HG03175 (cell line): ENCODE results near the gene MCCC1.
A peak's percentile ranks its signal among the peaks of the same experiment; 100 is the strongest.
"Not testable (repeated sequence)": the region's sequence is repeated elsewhere in the genome, so short reads cannot be mapped to it uniquely, and the experiment has no call there.

ENCODE experiments used
- ATAC-seq: cut with Tn5 transposase; IDR thresholded peaks from one replicate; pipeline ENCODE4 v1.9.1; 2021; ENCODE audit warnings: mild to moderate bottlenecking, moderate library complexity; ENCODE audit not compliant: unreplicated experiment

Gene MCCC1

DNA sequence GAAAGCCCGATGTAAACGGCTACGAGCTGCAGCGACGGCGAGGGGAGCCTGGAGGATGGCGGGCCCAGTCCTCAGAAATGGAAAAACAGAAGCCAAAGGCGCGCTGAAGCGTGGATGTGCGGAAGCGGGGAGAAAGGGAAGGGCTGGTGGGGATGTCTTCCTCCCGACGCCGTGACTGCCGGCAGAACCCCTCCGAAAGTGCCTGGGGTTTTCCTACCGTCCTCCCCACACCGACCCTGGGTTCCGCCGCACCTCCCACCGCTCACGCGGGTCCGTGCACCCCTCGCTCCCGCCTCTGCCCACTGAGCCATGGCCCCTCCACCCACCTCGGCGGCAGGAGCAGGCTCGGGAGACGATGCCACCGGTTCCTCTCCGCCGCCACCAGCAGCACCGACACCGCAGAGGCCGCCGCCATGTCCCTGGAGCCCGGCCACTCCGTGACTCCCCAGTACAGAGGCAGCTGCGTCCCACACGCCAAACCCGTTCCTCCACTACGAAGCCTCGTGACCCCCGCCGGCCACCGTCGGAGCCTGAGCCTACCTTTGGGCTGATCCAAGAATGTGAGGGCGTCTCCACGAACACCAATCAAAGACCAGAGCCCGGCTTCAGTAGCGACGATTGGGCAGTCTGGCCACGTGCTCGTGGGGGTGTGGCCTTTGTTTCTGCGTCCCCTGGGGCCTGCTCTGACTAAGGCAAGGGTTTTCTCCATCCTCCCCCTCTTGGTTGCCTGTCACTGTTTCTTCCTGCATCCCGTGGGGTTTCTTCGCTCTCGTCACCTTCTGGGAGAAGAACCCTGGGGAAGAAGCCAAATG is at the start of gene MCCC1:
Gene MCCC1 (minus strand): TSS at position 471 of the 812 bp plus-strand sequence. CDS start 56 bp downstream, at position 415.
- peak; percentile 100 for ATAC-seq

GRCh38 chr3:183148056-183148455 is 48.8 kb upstream of the MCCC1 start:
- ATAC-seq = no peak

- ATAC-seq = no peak
Measured at GRCh38 chr3:183144363-183144762, 45.1 kb upstream of the MCCC1 start.

- ATAC-seq = no peak
Measured at GRCh38 chr3:183142199-183142598, 42.9 kb upstream of the MCCC1 start.

DNA sequence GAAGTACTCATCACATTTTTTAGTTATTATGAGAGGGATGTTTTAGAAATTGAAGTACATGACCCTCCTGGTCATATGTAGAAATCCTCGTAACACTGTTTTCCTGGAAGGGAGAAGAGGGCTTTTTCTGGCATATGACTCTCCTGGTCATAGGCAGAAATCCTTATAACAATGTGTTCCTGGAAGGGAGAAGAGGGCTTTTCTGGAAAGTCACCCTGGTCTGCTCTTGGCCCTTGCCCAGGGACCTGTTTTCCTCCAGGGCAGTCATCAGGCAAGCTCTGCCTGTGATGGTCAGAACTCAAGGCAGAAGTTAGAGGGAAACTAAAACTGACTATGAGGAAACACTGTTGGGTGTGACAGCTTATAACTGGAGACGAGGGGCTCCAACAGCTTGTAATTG is 35.5 kb upstream of the MCCC1 start:
- no peak for ATAC-seq

GRCh38 chr3:183132409-183132808 is 33.1 kb upstream of the MCCC1 start:
- no peak for ATAC-seq

DNA sequence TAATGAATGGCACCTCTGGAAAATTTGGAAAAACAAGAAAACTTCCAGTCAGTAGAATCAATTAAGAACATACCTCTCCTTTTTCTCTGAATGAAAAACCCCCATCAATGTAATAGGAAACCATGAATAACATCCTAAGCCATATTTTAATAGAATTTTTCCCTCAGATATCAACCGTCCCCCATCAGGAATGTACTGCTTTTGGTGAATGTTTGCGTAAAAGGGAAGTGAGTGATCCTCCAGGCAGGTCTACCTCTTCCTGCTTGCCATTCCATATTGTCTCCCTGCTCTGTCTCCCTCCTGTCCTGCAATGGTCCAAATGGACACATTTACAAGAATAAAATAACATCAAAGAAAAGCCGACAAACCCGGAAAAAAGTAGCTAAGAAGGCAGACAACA is 32.4 kb upstream of the MCCC1 start:
- no peak for ATAC-seq

DNA sequence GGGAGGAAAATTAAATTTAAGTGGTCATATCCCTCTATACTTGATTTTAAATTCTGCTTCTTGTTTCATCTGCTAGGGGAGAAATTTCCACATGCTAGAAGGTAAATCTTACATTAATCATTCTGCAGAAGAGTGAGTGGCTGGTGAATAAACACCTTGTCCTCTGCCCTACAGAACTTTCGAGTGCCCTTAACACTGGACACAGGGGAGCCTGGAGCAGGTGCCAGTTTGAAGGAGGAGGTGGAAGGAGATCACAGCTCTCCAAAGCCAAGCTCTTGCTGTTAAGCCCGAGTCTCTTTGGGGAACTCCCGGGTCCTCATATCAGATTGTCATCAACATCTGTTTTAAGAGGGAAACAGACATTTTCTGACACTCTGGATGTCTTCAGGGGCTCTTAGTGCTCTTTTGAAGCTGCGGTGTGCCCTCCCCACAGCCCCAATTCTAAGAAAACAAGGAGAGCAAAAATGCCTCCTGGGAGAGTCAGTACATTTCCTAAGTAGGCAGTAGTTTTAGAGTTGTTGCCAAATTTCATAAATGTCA is 32.0 kb upstream of the MCCC1 start:
- ATAC-seq = no peak

DNA sequence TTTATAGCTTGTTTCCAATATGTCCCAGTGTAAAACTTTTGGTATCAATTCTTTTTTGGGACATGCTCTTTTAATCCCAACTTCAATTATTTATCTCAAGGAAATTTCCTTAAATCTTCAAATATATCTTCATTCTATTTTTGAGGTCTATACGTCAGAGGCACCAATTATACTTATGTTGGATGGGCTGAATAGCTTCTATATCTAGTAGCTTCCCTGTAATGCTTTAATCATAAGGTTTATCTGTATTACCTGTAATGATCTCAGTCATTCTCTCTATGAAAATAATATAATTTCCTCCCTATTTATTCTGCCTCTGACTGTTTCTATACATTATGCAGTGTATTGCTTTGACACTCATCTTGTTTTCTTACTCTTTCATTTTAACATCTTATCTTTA is 29.9 kb upstream of the MCCC1 start:
- no peak for ATAC-seq

DNA sequence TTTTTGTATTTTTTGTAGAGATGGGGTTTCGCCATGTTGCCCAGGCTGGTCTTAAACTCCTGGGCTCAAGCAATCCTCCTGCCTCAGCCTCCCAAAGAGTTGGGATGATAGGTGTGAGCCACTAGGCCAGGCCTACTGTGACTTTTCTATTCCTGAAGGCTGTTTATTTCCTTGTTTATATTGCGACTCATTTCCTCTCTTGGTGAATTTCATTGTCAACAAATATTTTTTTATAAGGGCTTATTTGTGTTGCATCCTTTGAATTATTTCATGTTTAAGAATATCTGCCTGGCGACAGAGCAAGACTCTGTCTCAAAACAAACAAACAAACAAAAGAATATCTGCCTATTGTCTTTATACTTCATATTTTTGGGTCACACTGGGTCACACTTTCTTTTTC is 29.4 kb upstream of the MCCC1 start:
- no peak for ATAC-seq

GRCh38 chr3:183123891-183124290 is 24.6 kb upstream of the MCCC1 start:
- no peak for ATAC-seq

GRCh38 chr3:183122257-183122932 is 23.1 kb upstream of the MCCC1 start:
- no peak for ATAC-seq

- ATAC-seq = no peak
Measured at GRCh38 chr3:183120538-183121215, 21.4 kb upstream of the MCCC1 start.

DNA sequence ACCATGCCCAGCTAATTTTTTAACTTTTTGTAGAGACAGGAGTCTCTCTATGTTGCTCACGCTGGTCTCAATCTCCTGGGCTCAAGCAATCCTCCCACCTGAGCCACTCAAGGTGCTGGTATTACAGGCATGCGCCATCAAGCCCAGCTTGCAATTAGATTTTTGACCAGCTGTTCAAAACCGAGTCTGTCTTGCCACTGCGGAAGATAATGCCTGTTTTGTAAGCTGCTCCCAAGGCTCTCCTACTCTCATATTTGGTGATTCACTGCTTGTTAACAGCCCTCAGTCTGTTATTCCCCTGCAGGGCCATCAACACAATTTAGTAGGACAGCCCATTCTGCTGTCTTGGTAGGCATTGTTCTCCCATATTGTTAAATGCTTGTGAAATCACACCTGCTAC is 17.8 kb upstream of the MCCC1 start:
- ATAC-seq = no peak

- ATAC-seq = peak; percentile 83
Measured at GRCh38 chr3:183116025-183116614, 16.8 kb upstream of the MCCC1 start.

DNA sequence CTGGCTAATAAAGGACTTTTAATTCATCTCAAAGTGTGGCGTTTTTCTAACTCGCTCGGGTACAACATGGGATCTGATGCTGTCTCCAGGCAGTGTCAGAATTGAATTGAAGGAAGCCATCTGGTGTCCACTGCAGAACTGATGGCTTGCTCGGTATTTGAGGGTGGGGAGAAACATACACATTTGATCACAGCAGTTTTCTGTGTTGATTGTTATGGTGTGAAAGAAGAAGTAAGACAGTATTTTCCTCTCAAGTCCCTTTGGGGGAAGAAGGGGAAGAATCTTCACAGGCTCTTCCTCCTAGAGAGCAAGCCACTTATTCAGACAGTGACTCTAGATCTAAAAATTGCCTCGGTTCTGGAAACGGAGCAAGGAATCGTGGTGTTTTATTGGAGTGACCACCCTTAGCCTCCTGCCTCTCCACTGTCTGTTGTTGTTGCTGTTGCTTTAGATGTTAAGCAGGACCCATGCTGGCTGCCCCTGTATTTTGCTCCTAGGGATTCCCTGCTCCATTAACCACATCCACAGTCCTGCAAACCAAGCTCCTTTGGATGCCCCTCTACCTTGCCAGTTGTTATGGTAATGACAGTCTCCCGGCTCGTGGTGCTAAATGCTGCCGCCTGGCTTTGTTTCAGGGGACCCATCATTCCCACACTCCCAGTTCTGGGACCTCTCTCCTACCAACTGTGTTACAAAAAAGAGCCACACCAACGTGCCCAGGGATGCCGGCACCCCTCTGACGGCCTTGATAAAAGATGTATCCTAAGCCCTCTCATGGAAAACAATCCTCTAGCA is 15.3 kb upstream of the MCCC1 start:
- ATAC-seq = no peak

DNA sequence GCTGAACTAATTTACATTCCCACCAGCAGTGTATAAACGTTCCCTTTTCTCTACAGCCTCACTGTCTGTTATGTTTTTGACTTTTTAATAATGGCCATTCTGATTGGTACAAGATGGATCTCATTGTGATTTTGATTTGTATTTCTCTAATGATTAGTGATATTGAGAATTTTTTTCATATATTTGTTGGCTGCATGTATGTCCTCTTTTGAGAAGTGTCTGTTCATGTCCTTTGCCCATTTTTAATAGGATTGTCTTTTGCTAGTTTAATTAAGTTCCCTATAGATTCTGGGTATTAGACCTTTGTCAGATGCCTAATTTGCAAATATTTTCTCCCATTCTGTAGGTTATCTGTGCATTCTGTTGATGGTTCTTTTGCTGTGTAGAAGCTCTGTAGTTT is 10.6 kb upstream of the MCCC1 start:
- ATAC-seq = not testable (repeated sequence)

DNA sequence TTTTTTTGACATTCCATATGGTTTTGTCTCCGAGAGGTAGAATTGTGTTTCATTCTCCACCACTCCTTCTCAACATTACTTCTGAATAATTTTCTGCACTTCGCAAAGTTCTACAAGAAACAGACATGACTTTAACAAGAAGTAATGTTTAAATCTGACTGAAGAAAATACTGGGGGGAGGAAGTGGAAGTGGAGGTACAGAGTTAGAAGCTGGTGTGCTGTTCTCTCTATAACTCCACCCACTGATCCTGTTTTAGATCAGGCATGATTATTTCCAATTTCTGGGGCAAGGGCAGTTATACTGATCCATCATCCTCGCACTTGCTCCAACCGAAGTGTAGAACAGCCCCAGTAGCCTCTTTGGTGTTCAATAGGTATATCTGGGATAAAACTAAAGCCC is 9.2 kb upstream of the MCCC1 start:
- ATAC-seq = no peak

GRCh38 chr3:183108001-183108449 is 8.7 kb upstream of the MCCC1 start:
- ATAC-seq = no peak

DNA sequence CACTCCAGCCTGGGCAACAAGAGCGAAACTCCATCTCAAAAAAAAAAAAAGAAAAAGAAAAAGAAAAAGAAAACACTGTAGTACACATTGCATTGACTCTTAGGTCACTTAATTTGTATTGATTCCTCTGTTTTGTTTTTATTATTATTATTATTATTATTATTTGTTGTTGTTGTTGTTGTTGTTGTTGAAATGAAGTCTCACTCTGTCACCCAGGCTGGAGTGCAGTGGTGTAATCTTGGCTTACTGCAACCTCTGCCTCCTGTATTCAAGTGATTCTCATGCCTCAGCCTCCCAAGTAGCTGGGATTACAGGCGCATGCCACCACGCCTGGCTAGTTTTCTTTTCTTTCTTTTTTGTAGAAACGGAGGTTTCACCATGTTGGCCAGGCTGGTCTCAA is 8.1 kb upstream of the MCCC1 start:
- ATAC-seq = not testable (repeated sequence)
